ENCODE data around the gene FZD10. TPM values are rescaled to one million over a fixed set of nuclear protein-coding genes. Genes with fewer than 3 reads are reported as not detected.

FZD10 gene
- total RNA-seq, 1 experiment from 2014 or later, result not detected

GRCh38 chr12:130117701-130118100 is 44.6 kb upstream of the FZD10 start (continued):
- TF ChIP-seq ZBTB33 (IDR thresholded peaks at IDR 0.05; ENCODE audit: extremely low read depth, insufficient replicate concordance, low read length) (no peak), ZFX (IDR thresholded peaks at IDR 0.05) (no peak)

GRCh38 chr12:130118181-130118580 is 44.1 kb upstream of the FZD10 start:
- no peak for TF ChIP-seq TCF7L2 (IDR thresholded peaks at IDR 0.05; ENCODE audit: borderline replicate concordance, extremely low read depth, insufficient read depth, insufficient read length)
- no peak for TF ChIP-seq EZH2phosphoT487 (IDR thresholded peaks at IDR 0.05; ENCODE audit: borderline replicate concordance)
- TF ChIP-seq YY1 (IDR thresholded peaks at IDR 0.05; ENCODE audit: extremely low read depth, insufficient replicate concordance, low read depth, low read length), result no peak
- no peak for TF ChIP-seq RAD21 (IDR thresholded peaks at IDR 0.05; ENCODE audit: low read depth)
- TF ChIP-seq ZNF274 (IDR thresholded peaks at IDR 0.05; ENCODE audit: low read depth, low read length), result no peak
- no peak for TF ChIP-seq SRF (IDR thresholded peaks at IDR 0.05; ENCODE audit: low read depth)
- no peak for TF ChIP-seq ELF1 (IDR thresholded peaks at IDR 0.05; ENCODE audit: borderline replicate concordance, low read depth)
- TF ChIP-seq CBX3 (IDR thresholded peaks at IDR 0.05; ENCODE audit: low read depth), result no peak
- TF ChIP-seq POLR2A (IDR thresholded peaks at IDR 0.05; ENCODE audit: borderline replicate concordance, extremely low read depth, insufficient read depth, insufficient read length), result no peak
- Histone ChIP-seq H3K27ac (ENCODE audit: low read depth, low read length) (no peak overlapping the region), H3K9me2 (ENCODE audit: insufficient read depth) (no peaks in the 10 kb centered on the region), H3K36me3 (ENCODE audit: control insufficient read depth in 1 of 2, insufficient read depth in 2 of 2, low read length in 2 of 2) (no peaks in the 10 kb centered on the region), H3K4me2 (ENCODE audit: low read length) (no peak overlapping the region), H3K9me3 (ENCODE audit: control insufficient read depth in 1 of 2, insufficient read depth in 1 of 2, low read depth in 1 of 2, low read length in 2 of 2) (peaks cover 0 to 7% of the 10 kb centered on the region in 2 experiments; a peak in 2 of 4 replicates), H4K20me1 (ENCODE audit: insufficient read depth) (no peaks in the 10 kb centered on the region), H3K4me3 (replicated peaks in 1 of 2; ENCODE audit: low read depth in 1 of 2, low read length in 2 of 2) (no peak overlapping the region), H2AFZ (ENCODE audit: low read depth, low read length, poor library complexity, severe bottlenecking) (no peak overlapping the region), H3K27me3 (ENCODE audit: insufficient read depth, low read length) (no peaks in the 10 kb centered on the region), H3K9ac (ENCODE audit: low read length) (no peak overlapping the region), H3K79me2 (ENCODE audit: insufficient read depth, low read length) (no peaks in the 10 kb centered on the region), H3K4me1 (ENCODE audit: control insufficient read depth in 1 of 2, insufficient read depth in 2 of 2, low read length in 2 of 2) (no peaks in the 10 kb centered on the region)
- ChIA-PET POLR2A (no interaction called here), CTCF (no interaction called here), RAD21 (ENCODE audit: low non-redundant PET in 1 of 2, low total read pairs in 2 of 2, uncharacterized antibody in 2 of 2, unreplicated experiment in 2 of 2) (no interaction called here)
- DNase-seq (ENCODE audit: low read depth, low spot score), result no peak
- no peak for ATAC-seq
- intact Hi-C loops (cut with micrococcal nuclease), result no loop called here
- BruUV-seq (replicated peaks), result no TSS peak

All from HCT116 (cell line).